NCI-H2107 (cell line): ENCODE measurements around the gene KRTAP10-7.
"Not testable (repeated sequence)": the region's sequence is repeated elsewhere in the genome, so short reads cannot be mapped to it uniquely, and the experiment has no call there.

Source experiments
- DNase-seq: peaks from one replicate; lab custom pipeline; 2025; lab: John Stamatoyannopoulos, UW

KRTAP10-7 gene

DNA sequence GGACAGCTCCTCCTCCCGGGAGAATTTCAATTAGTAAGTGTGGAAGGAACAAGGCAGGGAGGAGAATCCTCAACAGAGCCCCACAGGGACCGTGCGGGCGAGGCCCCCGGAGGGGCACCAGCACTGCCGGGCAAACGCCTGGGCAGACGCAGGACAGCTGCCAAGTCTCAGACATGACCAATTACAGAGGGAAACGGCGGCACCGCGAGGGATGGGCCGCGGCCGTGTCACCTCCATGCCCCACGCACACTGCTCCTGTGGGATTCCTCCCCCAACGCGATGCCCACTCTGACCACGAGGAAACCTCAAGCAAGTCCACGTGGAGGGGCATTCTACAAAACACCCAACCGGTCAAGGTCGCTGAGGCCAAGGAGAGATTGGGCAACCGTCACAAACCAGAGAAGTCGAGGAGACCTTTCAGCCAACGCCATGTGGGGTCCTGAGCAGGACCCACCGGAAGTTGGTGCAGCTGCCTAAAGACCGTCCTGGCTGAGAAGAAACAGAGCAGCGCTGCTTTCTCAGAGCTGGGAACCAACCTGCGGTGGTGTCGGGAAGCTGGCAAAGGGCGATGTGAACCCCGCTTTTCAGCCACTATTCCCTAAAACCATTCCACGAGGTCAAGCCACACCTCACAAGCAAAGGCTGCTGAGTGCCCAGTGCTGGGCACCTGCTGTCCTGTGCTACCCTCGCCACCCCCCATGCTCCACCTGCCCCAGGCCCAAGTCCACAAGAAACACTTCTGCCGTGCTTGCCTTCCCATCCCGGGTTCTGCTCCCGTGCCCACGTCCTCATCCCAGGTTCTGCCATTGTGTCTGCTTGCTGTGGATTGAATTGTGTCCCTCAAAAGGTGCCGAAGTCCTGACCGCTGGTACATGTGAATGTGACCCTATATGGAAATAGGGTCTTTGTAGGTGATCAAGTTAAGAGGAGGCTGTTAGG, 28.3 kb upstream of the KRTAP10-7 start:
- no peak for DNase-seq

GRCh38 chr21:44572959-44573583, 27.3 kb upstream of the KRTAP10-7 start:
- DNase-seq: no peak

DNA sequence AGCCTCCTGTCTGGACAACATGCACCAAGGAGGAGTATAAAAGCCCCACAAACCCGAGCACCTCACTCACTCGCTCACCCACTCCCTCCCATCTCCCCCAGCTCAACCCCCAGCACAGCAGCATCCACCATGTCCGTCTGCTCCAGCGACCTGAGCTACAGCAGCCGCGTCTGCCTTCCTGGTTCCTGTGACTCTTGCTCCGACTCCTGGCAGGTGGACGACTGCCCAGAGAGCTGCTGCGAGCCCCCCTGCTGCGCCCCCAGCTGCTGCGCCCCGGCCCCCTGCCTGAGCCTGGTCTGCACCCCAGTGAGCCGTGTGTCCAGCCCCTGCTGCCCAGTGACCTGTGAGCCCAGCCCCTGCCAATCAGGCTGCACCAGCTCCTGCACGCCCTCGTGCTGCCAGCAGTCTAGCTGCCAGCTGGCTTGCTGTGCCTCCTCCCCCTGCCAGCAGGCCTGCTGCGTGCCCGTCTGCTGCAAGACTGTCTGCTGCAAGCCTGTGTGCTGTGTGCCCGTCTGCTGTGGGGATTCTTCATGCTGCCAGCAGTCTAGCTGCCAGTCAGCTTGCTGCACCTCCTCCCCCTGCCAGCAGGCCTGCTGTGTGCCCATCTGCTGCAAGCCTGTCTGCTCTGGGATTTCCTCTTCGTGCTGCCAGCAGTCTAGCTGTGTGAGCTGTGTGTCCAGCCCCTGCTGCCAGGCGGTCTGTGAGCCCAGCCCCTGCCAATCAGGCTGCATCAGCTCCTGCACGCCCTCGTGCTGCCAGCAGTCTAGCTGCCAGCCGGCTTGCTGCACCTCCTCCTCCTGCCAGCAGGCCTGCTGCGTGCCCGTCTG, 26.6 kb upstream of the KRTAP10-7 start, which contains the start of gene KRTAP10-4:
Gene KRTAP10-4 (plus strand): TSS at position 100 of the 827 bp plus-strand sequence. CDS start 30 bp downstream, at position 130.
- not testable (repeated sequence) for DNase-seq

DNA sequence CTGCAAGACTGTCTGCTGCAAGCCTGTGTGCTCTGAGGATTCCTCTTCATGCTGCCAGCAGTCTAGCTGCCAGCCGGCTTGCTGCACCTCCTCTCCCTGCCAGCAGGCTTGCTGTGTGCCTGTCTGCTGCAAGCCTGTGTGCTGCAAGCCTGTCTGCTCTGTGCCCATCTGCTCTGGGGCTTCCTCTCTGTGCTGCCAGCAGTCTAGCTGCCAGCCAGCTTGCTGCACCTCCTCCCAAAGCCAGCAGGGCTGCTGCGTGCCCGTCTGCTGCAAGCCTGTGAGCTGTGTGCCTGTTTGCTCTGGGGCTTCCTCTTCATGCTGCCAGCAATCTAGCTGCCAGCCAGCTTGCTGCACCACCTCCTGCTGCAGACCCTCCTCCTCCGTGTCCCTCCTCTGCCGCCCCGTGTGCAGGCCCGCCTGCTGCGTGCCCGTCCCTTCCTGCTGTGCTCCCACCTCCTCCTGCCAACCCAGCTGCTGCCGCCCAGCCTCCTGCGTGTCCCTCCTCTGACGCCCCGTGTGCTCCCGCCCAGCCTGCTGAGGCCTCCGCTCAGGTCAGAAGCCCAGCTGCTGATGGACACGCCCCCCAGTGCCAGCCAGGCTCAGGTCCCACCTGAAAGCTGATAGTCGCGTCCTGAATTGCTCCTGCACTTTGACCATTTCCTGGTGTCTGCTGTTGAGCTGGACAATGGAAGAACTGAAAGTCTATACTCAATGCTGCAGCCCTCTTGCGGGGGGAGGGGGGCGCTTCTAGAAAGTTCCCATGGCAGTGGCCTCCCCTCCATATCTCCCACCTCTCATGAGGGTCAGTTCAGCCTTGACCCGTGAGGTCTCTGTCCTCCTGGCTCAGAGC, 25.7 kb upstream of the KRTAP10-7 start:
- DNase-seq: no peak

DNA sequence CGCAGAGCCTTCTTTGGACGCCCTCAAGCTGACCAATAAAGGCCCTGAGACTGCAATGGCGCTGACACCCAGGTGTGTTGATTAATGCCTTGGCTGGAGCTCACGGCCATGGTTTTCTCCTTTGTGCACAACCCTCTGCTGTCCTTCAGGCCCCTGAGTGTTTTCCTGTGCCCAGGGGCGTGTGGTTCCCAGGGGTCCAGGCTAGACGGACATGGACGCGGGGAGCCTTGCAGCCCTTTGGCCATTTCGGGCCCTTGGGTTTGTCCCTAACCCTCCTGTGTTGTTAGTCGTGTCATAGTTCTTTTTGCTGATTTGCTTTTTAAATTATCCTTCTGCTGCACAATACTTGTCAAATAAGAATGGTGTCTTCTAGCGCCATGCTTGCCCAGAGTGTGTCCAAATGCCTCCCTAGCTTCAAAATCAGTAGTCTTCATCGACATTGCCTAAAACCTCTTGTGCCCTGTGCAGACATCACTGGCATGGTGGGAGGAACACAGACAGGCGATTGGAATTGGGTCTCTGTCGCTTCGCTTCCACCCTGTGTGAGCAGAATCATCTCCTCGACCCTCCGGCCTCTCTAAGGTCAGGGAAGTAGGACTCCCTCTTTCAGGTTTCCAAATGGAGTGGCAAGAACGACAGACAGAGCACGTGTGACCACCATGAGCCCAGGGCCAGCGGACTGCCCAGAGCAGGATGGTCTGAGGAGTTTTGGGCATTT, 24.9 kb upstream of the KRTAP10-7 start:
- no peak for DNase-seq

GRCh38 chr21:44576025-44576420, 24.4 kb upstream of the KRTAP10-7 start:
- DNase-seq: no peak

- DNase-seq: no peak
These were observed 21.9 kb upstream of the KRTAP10-7 start for GRCh38 chr21:44578371-44579055.

DNA sequence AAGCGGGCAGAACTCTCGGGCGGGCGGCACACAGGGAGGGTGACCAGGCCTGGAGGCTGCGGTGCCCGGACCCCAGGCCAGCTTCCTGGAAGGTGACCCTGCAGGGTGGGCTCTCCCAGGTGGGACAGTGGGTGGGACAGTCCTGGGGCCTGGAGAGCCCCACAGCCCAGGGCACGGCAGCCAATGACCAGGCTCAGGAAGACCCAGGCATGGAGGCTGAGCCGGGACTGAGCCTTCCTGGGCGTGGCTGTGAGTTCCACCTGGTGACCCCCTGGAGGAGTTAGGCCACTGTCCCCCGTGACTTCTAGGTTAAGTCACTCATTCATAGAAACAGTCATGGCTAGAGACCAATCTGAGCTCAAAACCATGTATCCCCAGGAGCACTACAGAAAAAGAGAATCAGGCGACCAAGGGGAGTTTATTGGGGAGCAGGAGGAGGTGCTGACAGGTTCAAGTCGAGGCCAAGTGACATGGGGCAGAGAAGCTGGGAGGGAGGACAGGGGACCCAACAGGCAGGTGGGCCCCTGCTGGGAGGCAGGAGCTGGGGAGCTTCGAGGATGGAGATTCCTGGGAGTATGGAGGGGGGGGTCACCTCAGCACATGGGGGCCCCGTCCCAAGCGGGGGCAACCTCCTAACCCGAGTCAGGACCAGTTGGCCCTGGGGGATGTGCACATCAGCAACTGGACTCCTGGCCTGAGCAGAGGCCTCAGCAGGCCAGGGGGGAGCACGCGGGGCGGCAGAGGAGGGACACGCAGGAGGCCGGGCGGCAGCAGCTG, 21.2 kb upstream of the KRTAP10-7 start:
- no peak for DNase-seq

DNA sequence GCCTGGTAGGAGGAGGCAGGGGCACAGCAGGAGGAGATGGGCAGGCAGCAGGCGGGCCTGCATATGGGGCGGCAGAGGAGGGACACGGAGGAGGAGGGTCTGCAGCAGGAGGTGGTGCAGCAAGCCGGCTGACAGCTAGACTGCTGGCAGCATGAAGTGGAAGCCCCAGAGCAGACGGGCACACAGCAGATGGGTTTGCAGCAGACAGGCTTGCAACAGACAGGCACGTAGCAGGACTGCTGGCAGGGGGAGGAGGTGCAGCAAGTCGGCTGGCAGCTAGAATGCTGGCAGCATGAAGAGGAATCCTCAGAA, 20.6 kb upstream of the KRTAP10-7 start:
- no peak for DNase-seq

DNA sequence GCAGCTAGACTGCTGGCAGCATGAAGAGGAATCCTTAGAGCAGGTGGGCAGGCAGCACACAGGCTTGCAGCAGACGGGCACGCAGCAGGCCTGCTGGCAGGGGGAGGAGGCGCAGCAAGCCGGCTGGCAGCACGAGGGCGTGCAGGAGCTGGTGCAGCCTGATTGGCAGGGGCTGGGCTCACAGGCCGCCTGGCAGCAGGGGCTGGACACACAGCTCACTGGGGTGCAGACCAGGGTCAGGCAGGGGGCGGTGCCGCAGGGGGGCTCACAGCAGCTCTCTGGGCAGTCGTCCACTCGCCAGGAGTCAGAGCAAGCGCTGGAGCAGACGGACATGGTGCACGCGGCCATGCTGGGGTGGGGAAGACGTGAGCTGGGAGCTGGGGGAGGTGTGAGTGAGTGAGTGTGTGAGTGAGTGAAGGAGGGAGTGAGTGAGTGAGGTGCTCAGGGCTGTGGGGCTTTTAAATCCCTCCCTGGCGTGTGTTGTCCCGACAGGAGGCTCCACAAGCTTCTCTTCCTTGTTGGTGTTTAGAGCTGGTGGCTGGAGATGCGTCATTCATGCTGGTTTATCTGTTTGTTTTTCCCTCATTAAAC, 20.1 kb upstream of the KRTAP10-7 start, which contains the start of gene KRTAP10-5:
Gene KRTAP10-5 (minus strand): TSS at position 374 of the 591 bp plus-strand sequence. CDS start 26 bp downstream, at position 348.
- DNase-seq: not testable (repeated sequence)

DNA sequence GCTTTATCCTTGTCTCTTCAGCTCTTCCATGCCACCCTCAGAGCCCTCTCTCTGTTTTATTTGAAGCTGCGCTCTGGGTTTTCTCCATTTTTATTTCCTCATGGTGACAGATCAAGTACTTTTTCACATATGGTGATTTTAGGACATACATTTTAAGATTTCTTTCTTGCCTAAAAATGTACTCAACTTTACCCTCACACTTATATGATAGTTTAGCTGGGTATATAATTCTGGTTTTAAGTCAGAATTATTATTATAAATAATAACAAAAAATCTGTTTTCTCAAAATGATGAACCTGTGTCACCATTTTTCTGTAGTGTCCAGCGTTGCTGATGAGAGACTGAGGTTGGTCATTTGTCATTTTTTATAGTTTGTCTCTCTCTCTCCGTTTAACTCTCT, 19.2 kb upstream of the KRTAP10-7 start:
- no peak for DNase-seq

DNA sequence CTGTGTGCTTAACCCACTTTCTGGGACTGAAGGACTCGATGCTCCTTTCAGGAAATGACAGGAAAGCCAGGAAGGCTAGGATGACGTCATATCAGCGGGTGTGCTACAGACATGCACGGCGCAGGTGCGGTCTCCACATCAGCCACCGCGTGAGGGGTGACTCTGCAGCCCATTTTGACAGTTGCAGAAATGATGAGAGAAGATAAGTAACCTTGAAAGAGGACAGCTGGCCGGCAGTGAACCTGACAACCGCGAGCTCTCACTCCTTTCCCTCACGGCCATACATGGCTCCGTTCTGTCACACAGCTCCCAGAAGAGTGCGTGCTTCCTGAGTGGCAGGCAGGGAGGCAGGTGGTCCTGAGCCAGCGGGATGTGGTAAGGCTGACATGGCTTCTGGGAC, 18.3 kb upstream of the KRTAP10-7 start:
- no peak for DNase-seq

GRCh38 chr21:44583089-44583799, 17.2 kb upstream of the KRTAP10-7 start:
- DNase-seq: no peak

GRCh38 chr21:44583800-44584147, 16.6 kb upstream of the KRTAP10-7 start:
- no peak for DNase-seq

GRCh38 chr21:44585892-44586291, 14.5 kb upstream of the KRTAP10-7 start:
- DNase-seq: no peak

DNA sequence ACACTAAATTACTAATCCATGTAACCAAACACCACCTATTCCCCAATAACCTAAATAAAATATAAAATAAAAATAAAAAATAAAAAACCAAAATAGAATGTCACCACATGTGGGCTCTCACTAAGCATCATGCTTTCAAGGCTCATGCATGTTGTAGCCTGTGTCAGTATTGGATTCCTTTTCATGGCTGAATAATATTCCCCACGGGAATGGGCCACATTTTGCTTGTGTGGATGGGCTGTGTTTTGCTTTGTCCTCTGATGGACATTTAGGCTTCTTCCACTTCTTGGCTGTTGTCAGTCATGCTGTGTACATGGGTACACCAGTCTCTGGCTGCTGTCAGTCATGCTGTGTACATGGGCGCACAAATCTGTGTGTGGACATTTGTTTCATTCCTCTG, 11.3 kb upstream of the KRTAP10-7 start:
- no peak for DNase-seq

- no peak for DNase-seq
These were observed 10.7 kb upstream of the KRTAP10-7 start for GRCh38 chr21:44589586-44590305.

- DNase-seq: no peak
These were observed 10.1 kb upstream of the KRTAP10-7 start for GRCh38 chr21:44590311-44590721.
